ENCODE data around the gene BBLN. TPM values are rescaled to one million over a fixed set of nuclear protein-coding genes. Genes with fewer than 3 reads are reported as not detected.
"Not testable (repeated sequence)": the region's sequence is repeated elsewhere in the genome, so short reads cannot be mapped to it uniquely, and the experiment has no call there.

BBLN gene, protein sequence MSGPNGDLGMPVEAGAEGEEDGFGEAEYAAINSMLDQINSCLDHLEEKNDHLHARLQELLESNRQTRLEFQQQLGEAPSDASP
- 10 to 100 TPM; 71.0 to 72.7 (median 71.6) TPM for total RNA-seq

- H3K4me3 Mint-ChIP-seq: peak within 1 kb of the TSS; percentile 82
- H3K36me3 Mint-ChIP-seq (ENCODE audit: insufficient read depth): peaks cover 12% of the 10 kb centered on the region
- no peaks in the 10 kb centered on the region for H3K9me3 Mint-ChIP-seq
- ATAC-seq (peak; percentile 89 to 93), DNase-seq (peak; percentile 91)
- H3K4me1 Mint-ChIP-seq (ENCODE audit: low read depth): peaks cover 21% of the 10 kb centered on the region
- no peaks in the 10 kb centered on the region for H3K27me3 Mint-ChIP-seq (ENCODE audit: low read depth)
Observed at GRCh38 chr9:128159784-128160602, at the start of gene BBLN. TSS of gene BBLN (plus strand) at chr9:128160265. CDS start at chr9:128160408, 143 bp downstream.

- not testable (repeated sequence) for ATAC-seq; H3K4me3 Mint-ChIP-seq; H3K27me3 Mint-ChIP-seq (ENCODE audit: low read depth)
Observed at GRCh38 chr9:128111726-128112125, 48.3 kb upstream of the BBLN start.

DNA sequence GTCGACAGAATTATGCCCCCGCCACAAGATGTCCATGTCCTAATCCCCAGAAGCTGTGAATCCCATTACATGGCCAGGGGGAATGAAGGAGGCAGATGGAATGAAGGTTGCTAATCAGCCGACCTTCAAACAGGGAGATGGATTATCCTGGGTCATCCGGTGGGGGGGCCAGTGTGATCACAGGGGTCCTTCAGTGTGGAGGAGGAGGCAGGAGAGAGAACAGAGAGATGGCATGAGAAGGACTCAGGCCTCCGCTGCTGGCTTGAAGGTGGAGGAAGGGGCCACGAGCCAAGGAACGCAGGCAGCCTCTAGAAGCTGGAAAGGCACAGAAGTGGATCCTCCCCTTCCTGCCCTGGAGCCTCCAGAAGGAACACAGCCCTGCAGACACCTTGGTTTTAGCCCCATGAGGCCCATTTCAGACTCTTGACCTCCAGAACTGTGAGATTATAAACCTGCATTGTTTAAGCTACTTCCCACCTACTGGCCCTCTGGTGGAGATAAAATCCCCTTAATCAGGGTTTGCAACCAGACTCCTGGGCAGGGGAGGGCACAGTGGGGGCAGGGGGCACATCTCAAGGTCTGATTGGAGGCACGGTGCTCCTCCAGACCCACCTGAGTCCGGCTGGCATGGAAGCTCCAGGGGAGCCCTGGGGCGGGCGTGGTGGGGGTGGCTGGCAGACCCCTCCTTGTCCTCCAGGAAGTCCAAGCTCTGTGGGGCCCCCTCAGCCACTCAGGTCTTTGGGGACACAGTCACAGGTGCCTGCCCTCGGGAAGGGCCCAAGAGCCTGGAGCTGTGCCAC is 46.3 kb upstream of the BBLN start:
- Mint-ChIP-seq H3K4me3 (no peak overlapping the region), H3K9me3 (no peaks in the 10 kb centered on the region), H3K4me1 (ENCODE audit: low read depth) (peaks cover 9% of the 10 kb centered on the region), H3K27me3 (ENCODE audit: low read depth) (no peaks in the 10 kb centered on the region), H3K36me3 (ENCODE audit: insufficient read depth) (peaks cover 14% of the 10 kb centered on the region)
- no peak for DNase-seq
- no peak for ATAC-seq

More at GRCh38 chr9:128111726-128112125, 48.3 kb upstream of the BBLN start:
- not testable (repeated sequence) for DNase-seq; H3K4me1 Mint-ChIP-seq (ENCODE audit: low read depth); H3K9me3 Mint-ChIP-seq
- H3K36me3 Mint-ChIP-seq (ENCODE audit: insufficient read depth): peaks cover 21% of the 10 kb centered on the region

DNA sequence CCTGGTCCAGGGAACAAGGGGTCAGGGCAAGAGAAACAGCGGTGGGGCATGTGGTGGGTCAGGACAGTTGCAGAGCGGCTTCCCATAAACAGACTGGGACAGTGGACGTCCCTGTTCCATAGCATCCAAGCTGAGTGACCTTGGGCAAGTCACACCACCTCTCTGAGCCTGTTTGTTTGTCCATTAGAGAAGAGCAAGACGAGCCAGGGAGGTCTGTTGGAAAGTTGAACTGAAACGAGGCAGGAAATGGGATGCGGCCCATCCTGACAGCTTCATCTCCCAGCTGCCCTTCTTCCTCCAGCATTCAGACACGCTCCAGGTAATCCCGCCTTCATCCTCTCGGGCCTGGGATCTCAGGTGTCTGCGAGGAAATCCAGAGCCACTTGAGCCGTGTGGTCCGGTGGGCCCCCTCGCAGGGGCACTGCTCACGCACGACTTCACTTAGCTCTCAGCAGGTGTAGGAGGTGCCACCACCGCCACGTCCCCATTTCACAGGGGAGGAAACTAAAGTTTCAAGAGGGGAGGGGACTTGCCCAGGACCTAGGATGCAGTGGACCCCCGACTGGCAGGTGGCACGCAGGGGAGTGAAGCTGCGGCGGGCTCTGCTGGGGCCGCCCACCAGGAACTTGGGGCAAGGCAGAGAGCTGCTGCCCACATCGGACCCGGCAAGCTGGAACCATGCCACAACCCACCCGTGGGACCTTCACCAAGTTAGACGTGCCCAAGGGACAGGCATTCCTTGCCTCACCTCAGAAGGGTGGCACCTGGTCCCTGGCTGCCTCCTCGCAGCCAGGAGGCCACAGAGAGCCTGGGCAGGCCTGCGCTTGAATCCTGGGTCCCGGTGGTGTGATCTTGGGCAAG is 45.5 kb upstream of the BBLN start:
- H3K4me3 Mint-ChIP-seq: no peak overlapping the region
- no peak for DNase-seq
- H3K9me3 Mint-ChIP-seq: no peaks in the 10 kb centered on the region
- no peak for ATAC-seq
- H3K4me1 Mint-ChIP-seq (ENCODE audit: low read depth): peaks cover 9% of the 10 kb centered on the region
- H3K36me3 Mint-ChIP-seq (ENCODE audit: insufficient read depth): peaks cover 10% of the 10 kb centered on the region
- no peaks in the 10 kb centered on the region for H3K27me3 Mint-ChIP-seq (ENCODE audit: low read depth)

DNA sequence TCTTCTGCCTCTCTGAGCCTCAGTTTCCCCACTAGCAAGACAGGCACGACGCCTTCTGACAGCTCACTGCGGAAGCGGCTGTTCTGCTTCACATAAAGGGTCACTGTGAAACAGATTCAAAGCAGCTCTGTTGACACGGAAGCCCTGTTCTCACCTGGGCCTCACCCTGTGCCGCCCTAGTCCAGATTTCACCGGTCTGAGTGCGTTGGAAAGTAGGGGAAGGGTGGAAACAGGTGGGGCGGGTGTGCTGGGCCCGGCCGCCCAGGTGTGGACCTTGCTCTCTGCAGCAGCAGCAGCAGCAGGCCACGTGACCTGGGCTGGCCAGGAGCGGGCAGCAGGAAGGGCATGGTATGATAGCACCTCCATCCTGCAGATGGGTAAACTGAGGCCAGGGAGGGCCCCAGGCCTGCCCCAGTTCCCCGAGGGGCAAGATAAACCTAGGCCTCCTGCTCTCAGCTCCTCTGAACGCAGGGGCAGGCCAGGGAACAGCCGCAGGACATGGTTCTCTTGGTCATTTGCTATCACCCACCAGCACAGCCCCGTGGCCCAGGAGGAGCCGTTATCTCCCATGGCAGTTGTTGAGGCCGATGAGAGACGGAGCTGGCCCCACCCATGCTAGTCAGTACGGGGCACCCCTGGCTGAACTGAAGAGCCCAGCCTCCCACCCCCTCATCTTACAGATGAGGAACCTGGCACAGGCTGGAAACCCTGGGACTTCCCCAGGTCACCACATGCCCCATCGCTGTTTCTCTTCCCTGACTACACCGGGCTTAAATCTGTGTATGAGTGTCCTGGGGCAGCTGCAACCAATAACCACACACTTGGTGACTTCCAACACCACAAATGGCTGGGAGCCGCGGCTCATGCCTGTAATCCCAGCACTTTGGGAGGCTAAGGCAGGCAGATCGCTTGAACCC is 44.6 kb upstream of the BBLN start:
- DNase-seq (no peak), ATAC-seq (no peak)
- peaks cover 9% of the 10 kb centered on the region for H3K4me1 Mint-ChIP-seq (ENCODE audit: low read depth)
- no peak overlapping the region for H3K4me3 Mint-ChIP-seq
- H3K9me3 Mint-ChIP-seq: no peaks in the 10 kb centered on the region
- peaks cover 6% of the 10 kb centered on the region for H3K36me3 Mint-ChIP-seq (ENCODE audit: insufficient read depth)
- H3K27me3 Mint-ChIP-seq (ENCODE audit: low read depth): no peaks in the 10 kb centered on the region

DNA sequence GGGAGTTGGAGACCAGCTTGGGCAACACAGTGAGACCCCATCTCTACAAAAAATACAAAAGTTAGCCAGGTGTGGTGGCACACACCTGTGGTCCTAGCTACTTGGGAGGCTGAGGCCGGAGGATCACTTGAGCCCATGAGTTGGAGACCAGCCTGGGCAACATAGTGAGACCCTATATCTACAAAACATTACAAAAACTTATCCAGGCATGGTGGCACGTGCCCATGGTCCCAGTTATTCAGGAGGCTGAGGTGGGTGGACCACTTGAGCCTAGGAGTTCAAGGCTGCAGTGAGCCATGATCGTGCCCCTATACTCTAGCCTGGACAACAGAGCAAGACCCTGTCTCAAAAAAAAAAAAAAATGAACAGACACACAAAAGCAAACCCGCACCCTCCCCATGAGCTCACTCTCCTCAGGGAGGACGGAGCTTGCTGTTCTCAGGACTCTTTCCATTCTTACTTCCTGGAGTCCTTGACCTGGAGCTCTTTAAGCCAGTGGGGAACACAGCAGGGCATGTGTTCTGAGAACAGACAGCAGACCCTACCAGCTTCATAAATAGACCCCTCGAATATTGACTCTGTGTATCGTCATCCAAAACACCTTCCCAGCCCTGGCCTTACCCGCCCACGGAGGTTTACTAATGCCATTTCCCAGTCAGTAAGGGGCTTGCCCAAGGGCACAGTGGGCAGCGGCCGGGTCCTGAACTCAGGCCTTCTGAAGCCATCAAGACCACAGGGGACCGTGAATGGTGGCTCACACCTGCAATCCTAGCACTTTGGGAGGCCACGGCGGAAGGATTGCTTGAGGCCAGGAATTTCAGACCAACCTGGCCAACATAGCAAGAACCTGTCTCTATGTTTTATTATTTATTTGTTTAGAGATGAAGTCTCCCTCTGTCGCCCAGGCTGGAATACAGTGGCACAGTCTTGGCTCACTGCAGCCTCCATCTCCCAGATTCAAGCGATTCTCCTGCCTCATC is 43.7 kb upstream of the BBLN start:
- Mint-ChIP-seq H3K36me3 (ENCODE audit: insufficient read depth) (peaks cover 6% of the 10 kb centered on the region), H3K9me3 (no peaks in the 10 kb centered on the region), H3K27me3 (ENCODE audit: low read depth) (no peaks in the 10 kb centered on the region), H3K4me1 (ENCODE audit: low read depth) (peaks cover 9% of the 10 kb centered on the region), H3K4me3 (no peak overlapping the region)
- no peak for ATAC-seq
- DNase-seq: no peak

GRCh38 chr9:128117613-128118471 is 42.2 kb upstream of the BBLN start:
- Mint-ChIP-seq H3K36me3 (ENCODE audit: insufficient read depth) (peaks cover 8% of the 10 kb centered on the region), H3K27me3 (ENCODE audit: low read depth) (no peaks in the 10 kb centered on the region), H3K9me3 (no peaks in the 10 kb centered on the region), H3K4me3 (peak overlapping the region; percentile 26), H3K4me1 (ENCODE audit: low read depth) (peaks cover 9% of the 10 kb centered on the region)
- DNase-seq (peak; percentile 99), ATAC-seq (peak; percentile 82 to 85)

GRCh38 chr9:128118472-128118857 is 41.6 kb upstream of the BBLN start:
- Mint-ChIP-seq H3K36me3 (ENCODE audit: insufficient read depth) (peaks cover 6% of the 10 kb centered on the region), H3K27me3 (ENCODE audit: low read depth) (no peaks in the 10 kb centered on the region), H3K4me1 (ENCODE audit: low read depth) (peaks cover 9% of the 10 kb centered on the region), H3K4me3 (peak overlapping the region; percentile 26), H3K9me3 (no peaks in the 10 kb centered on the region)
- ATAC-seq: no peak
- no peak for DNase-seq

GRCh38 chr9:128118971-128119665 is 40.9 kb upstream of the BBLN start:
- Mint-ChIP-seq H3K27me3 (ENCODE audit: low read depth) (no peaks in the 10 kb centered on the region), H3K4me3 (no peak overlapping the region), H3K4me1 (ENCODE audit: low read depth) (peaks cover 9% of the 10 kb centered on the region), H3K9me3 (no peaks in the 10 kb centered on the region), H3K36me3 (ENCODE audit: insufficient read depth) (peaks cover 3% of the 10 kb centered on the region)
- ATAC-seq: no peak
- DNase-seq: no peak

DNA sequence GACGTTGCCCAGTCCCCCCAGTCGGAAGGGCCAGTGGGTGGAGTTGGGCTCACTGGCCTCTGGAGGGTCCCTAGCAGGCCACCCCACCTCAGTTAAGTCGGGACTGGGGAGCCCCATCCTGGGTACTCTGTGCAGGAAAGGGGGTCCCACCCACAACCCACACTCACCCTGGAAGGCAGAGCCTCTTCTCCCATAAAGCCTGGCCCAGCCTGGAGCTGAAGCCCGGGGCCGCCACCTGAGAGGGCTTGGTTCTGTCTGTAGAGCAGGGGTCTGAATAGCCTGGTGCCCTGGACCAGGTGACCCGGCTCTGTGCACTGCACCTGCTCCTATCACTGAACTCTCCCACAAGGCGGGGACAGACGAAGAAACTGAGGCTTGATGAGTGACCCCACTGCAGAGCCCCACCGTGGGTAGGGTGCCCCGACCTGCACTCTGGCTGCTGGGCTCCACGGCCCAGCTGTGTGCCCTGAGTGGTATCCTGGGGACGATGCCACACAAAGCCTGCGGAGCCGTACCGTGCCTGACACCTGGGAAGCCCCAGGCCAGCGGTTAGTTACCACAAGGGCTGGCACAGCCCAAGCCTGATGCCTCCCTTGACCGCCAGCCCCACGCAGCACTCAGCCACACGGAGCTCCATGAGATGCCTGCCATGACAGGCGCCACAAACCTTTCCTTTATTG is 39.9 kb upstream of the BBLN start:
- Mint-ChIP-seq H3K4me3 (no peak overlapping the region), H3K27me3 (ENCODE audit: low read depth) (no peaks in the 10 kb centered on the region)
- no peak for DNase-seq

More for the DNA sequence above, 39.9 kb upstream of the BBLN start:
- Mint-ChIP-seq H3K36me3 (ENCODE audit: insufficient read depth) (peaks cover 3% of the 10 kb centered on the region), H3K9me3 (no peaks in the 10 kb centered on the region), H3K4me1 (ENCODE audit: low read depth) (peaks cover 15% of the 10 kb centered on the region)
- no peak for ATAC-seq

Measured in activated T-cell treated with anti-CD3 and anti-CD28 coated beads, Interleukin-2, amount 50 U/mL, for 4 hours (primary cell).